Measurements from ENCODE around the gene NNAT.

DNA sequence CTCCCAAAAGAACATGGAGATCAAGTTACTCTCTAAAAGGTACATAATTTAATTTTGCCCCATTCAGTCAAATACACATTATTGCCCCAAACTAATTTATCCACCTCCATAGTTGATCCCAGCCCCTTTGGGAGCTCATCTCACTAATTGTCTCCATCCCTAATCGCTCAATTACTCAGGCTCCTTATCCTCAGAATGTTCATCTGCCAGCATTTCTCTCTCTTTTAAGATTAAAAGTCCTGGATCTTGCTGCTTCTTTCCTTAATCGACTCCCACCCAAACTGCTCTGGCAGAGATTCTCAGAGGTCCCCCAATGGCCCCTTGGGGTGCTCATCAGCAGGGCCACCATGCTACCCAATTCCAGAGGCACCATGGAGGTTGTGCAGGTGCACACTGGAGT lies 18.4 kb upstream of the NNAT start:
- TF ChIP-seq EZH2phosphoT487 (IDR thresholded peaks at IDR 0.05; ENCODE audit: insufficient read depth, low read depth), result no peak
- no peak for TF ChIP-seq EZH2 (IDR thresholded peaks at IDR 0.05; ENCODE audit: insufficient read depth, poor library complexity, severe bottlenecking)

All from GM23248 (cell line).